Prostate gland (tissue), 2 donors: Measurements from ENCODE around the gene ZAR1. TPM values are rescaled to one million over a fixed set of nuclear protein-coding genes. Genes with fewer than 3 reads are reported as not detected.

Source experiments
- DNase-seq: peaks from one replicate; pipeline ENCODE4 v3.0.0-alpha.2; 2019; ENCODE audit warnings: low spot score
- H3K27ac ChIP-seq, 2 donors: fragments of 200-600 bp; sonication (generic); 2 replicates each; pipeline ENCODE4 v1.5.1; 2017 to 2019
- H3K27me3 ChIP-seq: fragments of 200-600 bp; sonication (generic); replicated peaks from 2 replicates; pipeline ENCODE4 v1.5.1; 2019; ENCODE audit not compliant: insufficient read depth
- H3K36me3 ChIP-seq, 2 donors: fragments of 200-600 bp; sonication (generic); 1 replicate in 1 of 2; 2 replicates in 1 of 2; pipeline versions ENCODE4 v1.5.1 to v1.8.1; 2017 to 2019
- H3K4me1 ChIP-seq: fragments of 200-600 bp; sonication (generic); replicated peaks from 2 replicates; pipeline ENCODE4 v1.5.1; 2019
- H3K4me3 ChIP-seq, 2 donors: fragments of 200-600 bp; sonication (generic); 2 replicates each; pipeline ENCODE4 v1.5.1; 2017 to 2019
- H3K9me3 ChIP-seq: fragments of 200-600 bp; sonication (generic); 2 replicates; pipeline ENCODE4 v1.5.1; 2017
- POLR2A ChIP-seq: fragments of 450-650 bp; IDR thresholded peaks from one replicate; pipeline ENCODE4 v1.6.1; 2016; ENCODE audit warnings: antibody characterized with exemption, mild to moderate bottlenecking
- POLR2AphosphoS5 ChIP-seq: sonication (generic); formaldehyde crosslinking; IDR thresholded peaks from one replicate; pipeline ENCODE4 v1.6.1; 2017; ENCODE audit warnings: antibody characterized with exemption
- WGBS: methylation state at CpG from one replicate; pipeline ENCODE4 v1.1.5; 2018; 5-methylcytosine and 5-hydroxymethylcytosine counted together
- intact Hi-C: fragments of 100-400 bp; cut with DNase I; formaldehyde crosslinking; loops from one replicate; pipeline ENCODE4 v1.14.2; 2022
- total RNA-seq, 2 donors: library from RNA; depleted of rRNA; stranded (reverse); fragments of >200 nt; gene quantifications; one replicate each; pipeline ENCODE4 v1.1.0, GENCODE V29; 2016
- TF ChIP-seq, protein P1 (sequence below), 4 experiments: fragments of 200-600 bp in 2 of 4; fragments of 450-650 bp in 2 of 4; sonication (generic) in 2 of 4; IDR thresholded peaks; 1 replicate in 3 of 4; 2 replicates in 1 of 4; pipeline ENCODE4 v1.5.1; 2016 to 2019; ENCODE audit warnings: antibody characterized with exemption in 4 of 4, mild to moderate bottlenecking in 2 of 4, moderate library complexity in 2 of 4

ZAR1 gene
- total RNA-seq, 2 donors from 2014 or later, result 1.7 TPM; not detected in 1

DNA sequence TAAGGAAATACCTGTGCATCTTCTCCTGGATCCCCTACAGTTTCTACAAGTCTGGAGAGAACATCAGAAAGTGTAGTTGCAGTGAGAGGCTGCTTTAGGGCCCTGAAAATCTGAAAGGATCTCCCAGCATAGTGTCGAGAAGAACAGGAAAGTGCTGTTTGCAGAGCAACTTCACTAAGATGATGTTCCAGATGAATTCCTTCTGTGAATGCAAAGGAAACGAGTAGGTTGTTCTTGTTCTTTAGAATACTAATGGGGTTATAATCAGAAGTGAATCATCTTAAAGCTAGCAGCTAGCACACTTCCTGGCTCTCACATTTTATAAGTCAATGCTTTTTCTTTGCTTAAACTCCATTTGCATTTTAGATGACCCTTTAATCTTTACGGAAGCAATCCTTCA lies 53.7 kb downstream of the ZAR1 start:
- TF ChIP-seq POLR2A, result no peak
- TF ChIP-seq, protein P1, sequence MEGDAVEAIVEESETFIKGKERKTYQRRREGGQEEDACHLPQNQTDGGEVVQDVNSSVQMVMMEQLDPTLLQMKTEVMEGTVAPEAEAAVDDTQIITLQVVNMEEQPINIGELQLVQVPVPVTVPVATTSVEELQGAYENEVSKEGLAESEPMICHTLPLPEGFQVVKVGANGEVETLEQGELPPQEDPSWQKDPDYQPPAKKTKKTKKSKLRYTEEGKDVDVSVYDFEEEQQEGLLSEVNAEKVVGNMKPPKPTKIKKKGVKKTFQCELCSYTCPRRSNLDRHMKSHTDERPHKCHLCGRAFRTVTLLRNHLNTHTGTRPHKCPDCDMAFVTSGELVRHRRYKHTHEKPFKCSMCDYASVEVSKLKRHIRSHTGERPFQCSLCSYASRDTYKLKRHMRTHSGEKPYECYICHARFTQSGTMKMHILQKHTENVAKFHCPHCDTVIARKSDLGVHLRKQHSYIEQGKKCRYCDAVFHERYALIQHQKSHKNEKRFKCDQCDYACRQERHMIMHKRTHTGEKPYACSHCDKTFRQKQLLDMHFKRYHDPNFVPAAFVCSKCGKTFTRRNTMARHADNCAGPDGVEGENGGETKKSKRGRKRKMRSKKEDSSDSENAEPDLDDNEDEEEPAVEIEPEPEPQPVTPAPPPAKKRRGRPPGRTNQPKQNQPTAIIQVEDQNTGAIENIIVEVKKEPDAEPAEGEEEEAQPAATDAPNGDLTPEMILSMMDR (IDR thresholded peaks at IDR 0.05), result no peak
- TF ChIP-seq POLR2AphosphoS5, result no peak
- WGBS, result 65% methylated on average over 3 of the region's 3 CpGs
- no peaks in the 10 kb centered on the region for H3K4me1 ChIP-seq
- DNase-seq, result no peak
- intact Hi-C loops, result loop anchor here (10.0 kb wide), 1 partner anchor 99 kb away; no protein-coding TSS in a partner anchor
- H3K9me3 ChIP-seq, result no peaks in the 10 kb centered on the region
- H3K27ac ChIP-seq, result no peak overlapping the region
- H3K27me3 ChIP-seq, result no peaks in the 10 kb centered on the region
- peaks cover 0 to 5% of the 10 kb centered on the region in 2 donors for H3K36me3 ChIP-seq
- no peak overlapping the region for H3K4me3 ChIP-seq

Other genes with a start within 250 kb of the ZAR1 start
- 1 to 10 TPM in 1 of 2 donors, under 1 TPM in 1; 0.96 to 6.4 TPM for gene TEC, start 220.4 kb upstream of the ZAR1 start, total RNA-seq
- 100 to 1,000 TPM in 1 of 2 donors, 10 to 100 TPM in 1; 95.1 to 119 TPM for gene SLAIN2, start 148.7 kb upstream of the ZAR1 start, total RNA-seq
- gene SLC10A4, start 6.9 kb upstream of the ZAR1 start, total RNA-seq, result 1 to 10 TPM in 1 of 2 donors, under 1 TPM in 1; 0.23 to 1.1 TPM